ENCODE results near the gene CBFA2T2. TPM values are rescaled to one million over a fixed set of nuclear protein-coding genes. Genes with fewer than 3 reads are reported as not detected.
"Not testable (repeated sequence)": the region's sequence is repeated elsewhere in the genome, so short reads cannot be mapped to it uniquely, and the experiment has no call there.

Gene CBFA2T2
- total and polyA plus RNA-seq, 2 of the 4 experiments (the other 2 are of a cell fraction): 3.8 to 6.2 TPM

DNA sequence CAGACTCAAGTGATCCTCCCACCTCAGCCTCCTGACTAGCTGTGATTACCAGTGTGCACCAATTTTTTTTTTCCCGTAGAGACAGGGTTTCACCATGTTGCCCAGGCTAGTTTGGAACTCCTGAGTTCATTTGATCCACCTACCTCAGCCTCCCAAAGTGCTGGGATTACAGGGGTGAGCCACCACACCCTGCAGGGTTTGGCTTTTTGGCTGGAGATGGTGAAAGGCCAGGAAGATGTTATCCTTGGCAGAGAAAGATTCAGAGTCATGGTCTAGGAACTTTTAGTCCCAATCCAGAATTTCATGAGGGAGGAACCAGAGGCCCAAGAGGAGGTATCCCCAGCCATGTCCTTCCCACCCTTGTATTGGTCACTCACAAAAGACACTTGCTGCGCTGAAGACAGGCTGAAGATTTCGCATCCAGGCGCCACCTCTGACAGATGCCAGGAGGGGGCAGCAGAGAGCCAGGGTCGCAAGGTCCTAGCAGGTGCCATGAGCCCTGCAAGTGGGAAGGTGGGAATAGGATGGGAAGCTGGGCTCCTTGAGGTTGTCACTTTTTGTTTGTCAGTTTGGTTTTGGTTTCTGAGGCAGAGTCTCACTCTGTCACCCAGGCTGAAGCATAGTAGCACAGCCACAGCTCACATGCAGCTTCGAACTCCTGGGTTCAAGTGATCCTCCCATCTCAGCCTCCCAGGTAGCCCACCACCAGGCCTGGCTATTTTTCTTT is 32.8 kb upstream of the CBFA2T2 start:
- POLR2A ChIA-PET (ENCODE audit: unreplicated experiment): interaction anchor here (0.6 kb wide), 1 partner anchor 42 kb away, joined by 3 read pairs; no protein-coding TSS in a partner anchor
- H3K36me3 ChIP-seq (ENCODE audit: control insufficient read depth, insufficient read depth, low read length); H2BK5ac ChIP-seq (ENCODE audit: low read depth, low read length, poor library complexity, severe bottlenecking); H4K20me1 ChIP-seq (ENCODE audit: insufficient read depth, low read length); dilution Hi-C loops (cut with HindIII; ENCODE audit: low sequenced_read_pairs, unreplicated experiment); H3K9me3 ChIP-seq (ENCODE audit: control insufficient read depth, insufficient read depth, low read length); H3K9me1 ChIP-seq (ENCODE audit: insufficient read depth, low read length); H4K5ac ChIP-seq (ENCODE audit: low read depth, low read length); H3K4me2 ChIP-seq (ENCODE audit: low read depth, low read length); H2AK5ac ChIP-seq (ENCODE audit: low read depth, low read length); H3K4ac ChIP-seq (ENCODE audit: low read depth, low read length); H2BK20ac ChIP-seq (ENCODE audit: low read depth, low read length); H3K14ac ChIP-seq (replicated peaks; ENCODE audit: low read depth, low read length); H3K79me1 ChIP-seq (ENCODE audit: low read depth in 1 of 2, low read length in 2 of 2); H3K56ac ChIP-seq (ENCODE audit: extremely low read depth, insufficient read depth, low read length); H3K18ac ChIP-seq (ENCODE audit: low read depth, low read length); H4K8ac ChIP-seq (ENCODE audit: low read depth in 2 of 2, low read length in 2 of 2); H3K27me3 ChIP-seq (ENCODE audit: control insufficient read depth, insufficient read depth, low read length); H3K4me1 ChIP-seq (ENCODE audit: control insufficient read depth, insufficient read depth, low read length); H3K9ac ChIP-seq (ENCODE audit: low read depth, low read length); H3K23ac ChIP-seq (ENCODE audit: low read depth, low read length); H2AK9ac ChIP-seq (replicated peaks; ENCODE audit: low read depth, low read length, poor library complexity); H4K91ac ChIP-seq (ENCODE audit: insufficient read depth, low read depth, low read length); H2BK120ac ChIP-seq (ENCODE audit: low read depth, low read length); H2BK15ac ChIP-seq (ENCODE audit: low read depth, low read length); in situ Hi-C loops (cut with MboI; ENCODE audit: low sequenced_read_pairs); H3K4me3 ChIP-seq (ENCODE audit: insufficient read depth, low read depth, low read length); BruUV-seq (replicated peaks); H3K27ac ChIP-seq (ENCODE audit: insufficient read depth, low read length): not testable (repeated sequence)
- H2AFZ ChIP-seq (replicated peaks; ENCODE audit: low read length, poor library complexity): peak overlapping the region; percentile 38
- DNase-seq: peak; percentile 63
- intact Hi-C loops (cut with micrococcal nuclease): loop anchor here (1.0 to 10.0 kb wide), 3 partner anchors 58 to 274 kb away; partner anchors contain the start of gene ZNF341
- no CpG with 5 or more reads among the region's 6 CpGs for WGBS, 2 experiments (ENCODE audit: extremely low coverage in 2 of 2, insufficient read length in 1 of 2)
- ATAC-seq (ENCODE audit: low read depth): peak; percentile 98
- TF ChIP-seq RAD21 (IDR thresholded peaks at IDR 0.05; ENCODE audit: low read length): peak; percentile 95
- peak; percentile 95 for TF ChIP-seq CTCF (conservative IDR thresholded peaks at IDR 0.05; ENCODE audit: low read depth, low read length)
- TF ChIP-seq BHLHE40 (IDR thresholded peaks at IDR 0.05; ENCODE audit: low read depth, low read length): peak; percentile 26; the same call in 1 of the 2 replicates
- TF ChIP-seq RCOR1 (IDR thresholded peaks at IDR 0.05; ENCODE audit: insufficient replicate concordance, low read length): peak; percentile 97
- peak; percentile 92 for TF ChIP-seq SMC3 (IDR thresholded peaks at IDR 0.05; ENCODE audit: low read depth, low read length)
- CTCF ChIA-PET: interaction anchor here (0.6 to 0.9 kb wide), 7 partner anchors 12 to 610 kb away, joined by 3 to 5 read pairs (median 3); no protein-coding TSS in a partner anchor

Measured in IMR-90 (cell line).